Measurements from ENCODE around the gene MAPK12. TPM values are rescaled to one million over a fixed set of nuclear protein-coding genes. Genes with fewer than 3 reads are reported as not detected.

Gene MAPK12
- total and polyA plus RNA-seq, 2 experiments from 2014 or later: 12.5 to 33.8 TPM

GRCh38 chr22:50307890-50308596 is 46.6 kb upstream of the MAPK12 start:
- Histone ChIP-seq H3K36me3 (replicated peaks; ENCODE audit: insufficient read depth, low read depth) (no peaks in the 10 kb centered on the region), H4K20me1 (ENCODE audit: insufficient read depth, poor library complexity, severe bottlenecking) (peaks cover 11% of the 10 kb centered on the region), H3K9me3 (ENCODE audit: low read depth) (no peaks in the 10 kb centered on the region), H3K4me2 (peak overlapping the region; percentile 11), H3K27me3 (no peaks in the 10 kb centered on the region), H2AFZ (no peak overlapping the region), H3K79me2 (peaks cover 39% of the 10 kb centered on the region), H3K4me1 (ENCODE audit: insufficient read depth) (peaks cover 41% of the 10 kb centered on the region), H3K9me2 (replicated peaks; ENCODE audit: insufficient read depth) (no peaks in the 10 kb centered on the region), H3K27ac (peak overlapping the region; percentile 85), H3K4me3 (no peak overlapping the region)
- DNase-seq (ENCODE audit: low spot score): no peak
- TF ChIP-seq EZH2 (IDR thresholded peaks at IDR 0.05; ENCODE audit: borderline replicate concordance) (no peak), EZH2phosphoT487 (IDR thresholded peaks at IDR 0.05; ENCODE audit: low read depth, severe bottlenecking, unreplicated experiment) (no peak), CTCF (IDR thresholded peaks at IDR 0.05; ENCODE audit: poor library complexity) (no peak)
- 86% methylated on average over 12 of the region's 19 CpGs for WGBS (ENCODE audit: low lambda C conversion rate, missing lambda C conversion rate)

- Histone ChIP-seq H3K4me3 (peak within 1 kb of the TSS; percentile 97), H3K9me2 (replicated peaks; ENCODE audit: insufficient read depth) (no peaks in the 10 kb centered on the region), H4K20me1 (ENCODE audit: insufficient read depth, poor library complexity, severe bottlenecking) (peaks cover 21% of the 10 kb centered on the region), H3K27me3 (no peaks in the 10 kb centered on the region), H3K9me3 (ENCODE audit: low read depth) (no peaks in the 10 kb centered on the region), H2AFZ (no peak within 1 kb of the TSS), H3K79me2 (peaks cover 49% of the 10 kb centered on the region), H3K4me1 (ENCODE audit: insufficient read depth) (peaks cover 51% of the 10 kb centered on the region), H3K36me3 (replicated peaks; ENCODE audit: insufficient read depth, low read depth) (no peaks in the 10 kb centered on the region), H3K27ac (peak within 1 kb of the TSS; percentile 98), H3K4me2 (peak within 1 kb of the TSS; percentile 98)
- peak; percentile 92 for DNase-seq (ENCODE audit: low spot score)
- TF ChIP-seq CTCF (IDR thresholded peaks at IDR 0.05; ENCODE audit: poor library complexity) (no peak), EZH2 (IDR thresholded peaks at IDR 0.05; ENCODE audit: borderline replicate concordance) (no peak)
- WGBS (ENCODE audit: low lambda C conversion rate, missing lambda C conversion rate): 1% methylated on average over 57 of the region's 105 CpGs
Measured at GRCh38 chr22:50306753-50307749, 45.6 kb upstream of the MAPK12 start, which contains the start of gene PLXNB2. Gene PLXNB2, minus strand, starts transcription at chr22:50307646. Its CDS starts 17,062 bp downstream, at chr22:50290584.

GRCh38 chr22:50305923-50306566 is 44.6 kb upstream of the MAPK12 start:
- Histone ChIP-seq H3K9me2 (replicated peaks; ENCODE audit: insufficient read depth) (no peaks in the 10 kb centered on the region), H4K20me1 (ENCODE audit: insufficient read depth, poor library complexity, severe bottlenecking) (peaks cover 31% of the 10 kb centered on the region), H3K4me2 (peak overlapping the region; percentile 98), H2AFZ (no peak overlapping the region), H3K9me3 (ENCODE audit: low read depth) (no peaks in the 10 kb centered on the region), H3K27me3 (no peaks in the 10 kb centered on the region), H3K36me3 (replicated peaks; ENCODE audit: insufficient read depth, low read depth) (no peaks in the 10 kb centered on the region), H3K27ac (peak overlapping the region; percentile 98), H3K79me2 (peaks cover 59% of the 10 kb centered on the region), H3K4me3 (peak overlapping the region; percentile 97), H3K4me1 (ENCODE audit: insufficient read depth) (peaks cover 61% of the 10 kb centered on the region)
- TF ChIP-seq CTCF (IDR thresholded peaks at IDR 0.05; ENCODE audit: poor library complexity): no peak
- TF ChIP-seq EZH2 (IDR thresholded peaks at IDR 0.05; ENCODE audit: borderline replicate concordance): no peak
- TF ChIP-seq EZH2phosphoT487 (IDR thresholded peaks at IDR 0.05; ENCODE audit: low read depth, severe bottlenecking, unreplicated experiment): no peak
- peak; percentile 87 for DNase-seq (ENCODE audit: low spot score)
- 8% methylated on average over 21 of the region's 21 CpGs for WGBS (ENCODE audit: low lambda C conversion rate, missing lambda C conversion rate)

All from hepatocyte (in vitro differentiated cells).